ENCODE results near the gene CSNK1E. TPM values are rescaled to one million over a fixed set of nuclear protein-coding genes. Genes with fewer than 3 reads are reported as not detected.

CSNK1E gene
- total RNA-seq, 1 donor from 2014 or later = 106 TPM

- H3K9ac ChIP-seq = no peak overlapping the region
- peaks cover 9% of the 10 kb centered on the region for H3F3A ChIP-seq (ENCODE audit: low read depth)
- no peaks in the 10 kb centered on the region for H3K9me3 Mint-ChIP-seq
- peaks cover 29% of the 10 kb centered on the region for H3K4me1 Mint-ChIP-seq
- H3K27ac ChIP-seq = no peak overlapping the region
- H3K4me3 ChIP-seq = no peak overlapping the region
- peaks cover 82% of the 10 kb centered on the region for H3K79me2 ChIP-seq (ENCODE audit: low read depth)
- no peak overlapping the region for H2AFZ ChIP-seq (replicated peaks)
- no peaks in the 10 kb centered on the region for H3K27me3 Mint-ChIP-seq (ENCODE audit: insufficient read depth, low read depth)
- H3K36me3 Mint-ChIP-seq = peaks cover 2% of the 10 kb centered on the region
- peaks cover 20% of the 10 kb centered on the region for H3K4me1 ChIP-seq
- H3K4me2 ChIP-seq = no peak overlapping the region
- no peaks in the 10 kb centered on the region for H3K27me3 ChIP-seq
- H3K27ac Mint-ChIP-seq = no peak overlapping the region
- no peaks in the 10 kb centered on the region for H3K9me3 ChIP-seq (ENCODE audit: low read depth)
- DNase-seq (ENCODE audit: low spot score) = no peak
- H3K4me3 Mint-ChIP-seq = no peak overlapping the region
- no peaks in the 10 kb centered on the region for H3K36me3 ChIP-seq
- no peak for TF ChIP-seq EZH2 (IDR thresholded peaks at IDR 0.05)
- no peak for TF ChIP-seq CTCF (IDR thresholded peaks at IDR 0.05)
- no peak for TF ChIP-seq EZH2phosphoT487 (IDR thresholded peaks at IDR 0.05)
- H4K20me1 ChIP-seq (ENCODE audit: low read depth) = peaks cover 35% of the 10 kb centered on the region
Observed at GRCh38 chr22:38255697-38256096, 61.5 kb downstream of the CSNK1E start.

GRCh38 chr22:38251341-38251692 is 65.9 kb downstream of the CSNK1E start:
- Histone ChIP-seq H3F3A (ENCODE audit: low read depth) (no peaks in the 10 kb centered on the region), H3K9ac (no peak overlapping the region), H3K27me3 (no peaks in the 10 kb centered on the region), H2AFZ (replicated peaks) (no peak overlapping the region), H3K36me3 (no peaks in the 10 kb centered on the region), H3K4me1 (no peaks in the 10 kb centered on the region), H3K4me2 (no peak overlapping the region), H3K79me2 (ENCODE audit: low read depth) (peaks cover 54% of the 10 kb centered on the region), H3K9me3 (ENCODE audit: low read depth) (no peaks in the 10 kb centered on the region), H4K20me1 (ENCODE audit: low read depth) (peaks cover 17% of the 10 kb centered on the region), H3K4me3 (no peak overlapping the region), H3K27ac (no peak overlapping the region)
- Mint-ChIP-seq H3K4me3 (no peak overlapping the region), H3K4me1 (peaks cover 5% of the 10 kb centered on the region), H3K9me3 (peaks cover 3% of the 10 kb centered on the region), H3K27ac (no peak overlapping the region), H3K27me3 (ENCODE audit: insufficient read depth, low read depth) (peaks cover 5% of the 10 kb centered on the region), H3K36me3 (peaks cover 4% of the 10 kb centered on the region)
- no peak for DNase-seq (ENCODE audit: low spot score)
- TF ChIP-seq EZH2 (IDR thresholded peaks at IDR 0.05) (no peak), CTCF (IDR thresholded peaks at IDR 0.05) (no peak), EZH2phosphoT487 (IDR thresholded peaks at IDR 0.05) (no peak)

- H3K79me2 ChIP-seq (ENCODE audit: low read depth) = peaks cover 49% of the 10 kb centered on the region
- Mint-ChIP-seq H3K27me3 (ENCODE audit: insufficient read depth, low read depth) (peaks cover 5% of the 10 kb centered on the region), H3K4me1 (peaks cover 5% of the 10 kb centered on the region), H3K9me3 (peaks cover 3% of the 10 kb centered on the region), H3K36me3 (peaks cover 4% of the 10 kb centered on the region), H3K27ac (no peak overlapping the region), H3K4me3 (no peak overlapping the region)
- H3F3A ChIP-seq (ENCODE audit: low read depth) = no peaks in the 10 kb centered on the region
- H3K36me3 ChIP-seq = no peaks in the 10 kb centered on the region
- H3K9me3 ChIP-seq (ENCODE audit: low read depth) = no peaks in the 10 kb centered on the region
- no peak overlapping the region for H3K4me3 ChIP-seq
- H3K27ac ChIP-seq = no peak overlapping the region
- no peaks in the 10 kb centered on the region for H3K27me3 ChIP-seq
- no peak for DNase-seq (ENCODE audit: low spot score)
- no peak for TF ChIP-seq EZH2 (IDR thresholded peaks at IDR 0.05)
- no peak for TF ChIP-seq EZH2phosphoT487 (IDR thresholded peaks at IDR 0.05)
- no peak for TF ChIP-seq CTCF (IDR thresholded peaks at IDR 0.05)
- peaks cover 17% of the 10 kb centered on the region for H4K20me1 ChIP-seq (ENCODE audit: low read depth)
- H3K9ac ChIP-seq = no peak overlapping the region
- no peak overlapping the region for H3K4me2 ChIP-seq
- no peak overlapping the region for H2AFZ ChIP-seq (replicated peaks)
- no peaks in the 10 kb centered on the region for H3K4me1 ChIP-seq
Observed at GRCh38 chr22:38250643-38251340, 66.4 kb downstream of the CSNK1E start.

Data from neural progenitor cell (in vitro differentiated cells).